HepG2 (cell line): ENCODE results near the gene MYO7A. TPM values are rescaled to one million over a fixed set of nuclear protein-coding genes. Genes with fewer than 3 reads are reported as not detected.

Source experiments
- ATAC-seq: fragments of 200-7000 bp; cut with Tn5 transposase; 3 replicates; pipeline ENCODE4 v1.9.1; 2020; ENCODE audit warnings: mild to moderate bottlenecking, moderate library complexity
- BruUV-seq: library from RNA; stranded (reverse); fragments of 400-500 nt; replicated peaks from 2 replicates; lab custom pipeline; 2021; lab: Mats Ljungman, UMichigan
- CTCF ChIA-PET: fragments of 300-600 bp; formaldehyde crosslinking; extraction: SDS; loops from one replicate; lab custom pipeline; 2021; ENCODE audit warnings: low total read pairs, inconsistent platforms, low intra/inter-chr PET ratio; lab: Yijun Ruan, JAX
- POLR2A ChIA-PET: fragments of 350-600 bp; sonication (Branson Sonifier 250); formaldehyde crosslinking; loops from one replicate; lab custom pipeline; 2020; ENCODE audit warnings: antibody characterized with exemption, inconsistent platforms; lab: Yijun Ruan, JAX
- DNase-seq: peaks from one replicate; pipeline ENCODE4 v3.0.0-alpha.2; 2015; ENCODE audit warnings: low spot score
- FAIRE-seq: peaks from 3 replicates; lab custom pipeline; 2011; peaks lifted over from hg19 to GRCh38; lab: Jason Lieb, UNC
- H2AFZ ChIP-seq: one replicate; pipeline ENCODE4 v1.6.1; 2011; ENCODE audit warnings: low read length, inconsistent platforms
- H3K27ac ChIP-seq: fragments of 300-600 bp; 3 replicates; pipeline ENCODE4 v1.8.0; 2011; ENCODE audit warnings: mixed run types, mild to moderate bottlenecking, mixed read lengths, low read length, inconsistent platforms; ENCODE audit not compliant: insufficient read depth; ENCODE audit errors: extremely low read length
- H3K27me3 ChIP-seq, 2 experiments: fragments of 200-600 bp in 1 of 2; 2 replicates in 1 of 2; 3 replicates in 1 of 2; pipeline versions ENCODE4 v1.6.0 to v1.8.0; 2011; ENCODE audit warnings: low read length in 2 of 2, mild to moderate bottlenecking in 2 of 2, moderate library complexity in 2 of 2, inconsistent platforms in 1 of 2; ENCODE audit not compliant: insufficient read depth in 2 of 2, control insufficient read depth in 1 of 2
- H3K36me3 ChIP-seq, 2 experiments: fragments of 200-600 bp in 1 of 2; replicated peaks in 1 of 2; 2 replicates in 1 of 2; 3 replicates in 1 of 2; pipeline versions ENCODE4 v1.5.1 to v1.8.0; 2011; ENCODE audit warnings: low read length in 2 of 2, inconsistent platforms in 1 of 2; ENCODE audit not compliant: insufficient read depth in 2 of 2, control insufficient read depth in 1 of 2
- H3K4me1 ChIP-seq: 2 replicates; pipeline ENCODE4 v1.5.1; 2012; ENCODE audit warnings: low read length, inconsistent platforms; ENCODE audit not compliant: insufficient read depth
- H3K4me2 ChIP-seq: 2 replicates; pipeline ENCODE4 v1.6.0; 2011; ENCODE audit warnings: low read depth, low read length, inconsistent platforms
- H3K4me3 ChIP-seq, 3 experiments: fragments of 200-600 bp in 1 of 3; sonication (generic), shearing (Covaris generic) in 1 of 3; replicated peaks in 1 of 3; 2 replicates each; pipeline ENCODE4 v1.5.1; 2011 to 2016; ENCODE audit warnings: low read length in 3 of 3, inconsistent platforms in 2 of 3, low read depth in 2 of 3, mild to moderate bottlenecking in 2 of 3, control low read depth in 1 of 3, mixed read lengths in 1 of 3; ENCODE audit not compliant: insufficient read depth in 1 of 3
- H3K79me2 ChIP-seq: one replicate; pipeline ENCODE4 v1.6.1; 2011; ENCODE audit warnings: low read length, inconsistent platforms; ENCODE audit not compliant: insufficient read depth
- H3K9ac ChIP-seq: 2 replicates; pipeline ENCODE4 v1.6.0; 2011; ENCODE audit warnings: mild to moderate bottlenecking, low read depth, low read length, inconsistent platforms; ENCODE audit not compliant: insufficient read depth
- H3K9me3 ChIP-seq: 2 replicates; pipeline ENCODE4 v1.5.1; 2012; ENCODE audit warnings: mild to moderate bottlenecking, low read length
- H4K20me1 ChIP-seq: 2 replicates; pipeline ENCODE4 v1.6.0; 2011; ENCODE audit warnings: inconsistent platforms, mild to moderate bottlenecking, low read length, moderate library complexity; ENCODE audit not compliant: insufficient read depth
- CHCHD3 ChIP-seq: sonication (generic); formaldehyde crosslinking; IDR thresholded peaks from 2 replicates; pipeline ENCODE4 v1.8.0; 2022; ENCODE audit warnings: mild to moderate bottlenecking, missing genetic modification reagents, moderate library complexity
- FOXA3 ChIP-seq: IDR thresholded peaks from 2 replicates; pipeline ENCODE4 v1.6.1; 2016; ENCODE audit warnings: missing genetic modification reagents, missing compliant biosample characterization
- HOXD1 ChIP-seq: sonication (generic); formaldehyde crosslinking; IDR thresholded peaks from 2 replicates; pipeline ENCODE4 v1.5.0; 2020; ENCODE audit warnings: missing genetic modification reagents
- RBAK ChIP-seq: sonication (generic); formaldehyde crosslinking; IDR thresholded peaks from 2 replicates; pipeline ENCODE4 v1.5.1; 2020; ENCODE audit warnings: mild to moderate bottlenecking, missing genetic modification reagents
- REPIN1 ChIP-seq: sonication (generic); formaldehyde crosslinking; IDR thresholded peaks from 2 replicates; pipeline ENCODE4 v1.8.0; 2022; ENCODE audit warnings: missing genetic modification reagents, low read depth, mild to moderate bottlenecking, borderline replicate concordance
- SRSF4 ChIP-seq: fragments of 200-400 bp; formaldehyde crosslinking; IDR thresholded peaks from one replicate; pipeline ENCODE4 v1.6.1; 2018; ENCODE audit warnings: mild to moderate bottlenecking, low read depth, low read length, moderate library complexity; ENCODE audit not compliant: poor library complexity, severe bottlenecking
- ZFAT ChIP-seq: sonication (generic); formaldehyde crosslinking; conservative IDR thresholded peaks from 2 replicates; pipeline ENCODE4 v1.8.1; 2023; ENCODE audit warnings: missing genetic modification reagents, inconsistent platforms
- ZNF430 ChIP-seq: sonication (generic); formaldehyde crosslinking; IDR thresholded peaks from 2 replicates; pipeline ENCODE4 v1.9.0; 2021; ENCODE audit warnings: mild to moderate bottlenecking, missing genetic modification reagents
- ZNF563 ChIP-seq: sonication (generic); formaldehyde crosslinking; IDR thresholded peaks from 2 replicates; pipeline ENCODE4 v1.8.0; 2022; ENCODE audit warnings: mild to moderate bottlenecking, moderate library complexity, missing genetic modification reagents
- ZNF639 ChIP-seq: conservative IDR thresholded peaks from 2 replicates; pipeline ENCODE4 v1.6.1; 2018; ENCODE audit warnings: missing genetic modification reagents
- WGBS: methylation state at CpG from one replicate; pipeline ENCODE4 v1.1.6; 2017; ENCODE audit warnings: low lambda C conversion rate; 5-methylcytosine and 5-hydroxymethylcytosine counted together
- in situ Hi-C: cut with HindIII; loops from 2 replicates; pipeline ENCODE4 v1.10.0; 2017; ENCODE audit warnings: low pct_unique_long_range_greater_than_20kb; ENCODE audit not compliant: extremely low pct_ligation_motif_present
- intact Hi-C: fragments of 100-400 bp; cut with micrococcal nuclease; formaldehyde crosslinking; loops from one replicate; pipeline ENCODE4 v1.10.0; 2022; ENCODE audit not compliant: unreplicated experiment
- polyA plus RNA-seq, 8 experiments: library from polyadenylated mRNA; depleted of rRNA in 3 of 8; stranded (reverse) in 7 of 8; unstranded in 1 of 8; fragments of >200 nt; fragmentation: Illumina TruSeq in 4 of 8; extraction: Trizol in 4 of 8; gene quantifications; 2 replicates each; pipeline versions ENCODE4 v1.2.1 to v1.2.3, GENCODE V29; 2011 to 2016; ENCODE audit warnings: low read depth in 4 of 8, missing spikeins in 1 of 8, mixed read lengths in 1 of 8; ENCODE audit not compliant: insufficient read depth in 1 of 8
- total RNA-seq, 5 experiments: library from RNA; depleted of rRNA; stranded (reverse); fragments of >200 nt; fragmentation: Illumina TruSeq; extraction: Trizol; gene quantifications; 2 replicates each; pipeline ENCODE4 v1.2.3, GENCODE V29; 2016; ENCODE audit warnings: low read depth in 1 of 5

Gene MYO7A
- total and polyA plus RNA-seq, 2 of the 13 experiments (the other 11 are each of a cell fraction or from before 2014, with no cell fraction given), result 7.5 to 10.0 TPM

GRCh38 chr11:77199137-77199745 lies 71.2 kb downstream of the MYO7A start:
- intact Hi-C loops, result loop anchor here (5.0 to 10.0 kb wide), 2 partner anchors 176 to 418 kb away; no protein-coding TSS in a partner anchor
- Histone ChIP-seq H4K20me1 (no peaks in the 10 kb centered on the region), H3K36me3 (no peaks in the 10 kb centered on the region)
- CTCF ChIA-PET, result interaction anchor here (1.2 to 1.3 kb wide), 2 partner anchors 72 to 349 kb away, joined by 3 to 7 read pairs; no protein-coding TSS in a partner anchor
- in situ Hi-C loops, result loop anchor here (5.0 kb wide), 1 partner anchor 348 kb away; no protein-coding TSS in a partner anchor
- no peak for TF ChIP-seq CHCHD3 (CRISPR knock-in tag)
- TF ChIP-seq SRSF4, result no peak
- no peak for TF ChIP-seq FOXA3 (CRISPR knock-in tag)
- TF ChIP-seq ZNF430, result no peak
- no peak for TF ChIP-seq ZFAT
- no peak for TF ChIP-seq RBAK (CRISPR knock-in tag)
- no peak for TF ChIP-seq HOXD1
- no peak for TF ChIP-seq REPIN1
- no peak for TF ChIP-seq ZNF563 (CRISPR knock-in tag)
- TF ChIP-seq ZNF639, result no peak
- TF ChIP-seq, all 625 proteins: peak for 0
- Histone ChIP-seq H3K27me3 (no peaks in the 10 kb centered on the region), H3K9ac (no peak overlapping the region), H2AFZ (no peak overlapping the region), H3K4me3 (no peak overlapping the region), H3K4me2 (no peak overlapping the region), H3K79me2 (no peaks in the 10 kb centered on the region), H3K9me3 (no peaks in the 10 kb centered on the region), H3K4me1 (no peaks in the 10 kb centered on the region), H3K27ac (no peak overlapping the region)
- ATAC-seq (no peak), FAIRE-seq (no peak), DNase-seq (no peak)
- POLR2A ChIA-PET, result no interaction called here
- WGBS, result 100% methylated on average over 3 of the region's 13 CpGs
- BruUV-seq, result no TSS peak
